PC-9 (cell line): ENCODE results near the gene ALDH9A1.

Experiments
- CTCF ChIP-seq: fragments of 200-600 bp; sonication (generic); conservative IDR thresholded peaks from 2 replicates; pipeline ENCODE4 v1.6.1; 2017; ENCODE audit warnings: mixed run types, antibody characterized with exemption, mild to moderate bottlenecking, moderate library complexity
- EZH2 ChIP-seq: fragments of 200-600 bp; sonication (generic); IDR thresholded peaks from 2 replicates; pipeline ENCODE4 v1.8.0; 2017; ENCODE audit warnings: antibody characterized with exemption, low read depth

DNA sequence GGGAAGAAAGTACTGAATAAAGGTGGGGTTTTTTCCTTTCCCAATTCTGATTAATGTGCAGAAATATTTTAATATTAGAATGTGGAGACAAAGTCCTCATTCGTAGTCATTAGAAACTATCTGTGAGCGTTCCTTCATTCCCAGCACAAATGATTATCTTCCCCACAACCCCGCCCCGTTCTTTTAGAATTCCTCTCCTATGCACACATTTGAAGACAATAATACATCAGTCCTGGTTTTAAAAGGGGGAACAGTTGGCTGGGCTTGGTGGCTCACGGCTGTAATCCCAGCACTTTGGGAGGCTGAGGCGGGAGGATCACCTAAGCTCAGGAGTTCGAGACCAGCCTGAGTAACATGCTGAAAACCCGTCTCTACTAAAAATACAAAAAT, 876 bp downstream of the ALDH9A1 start:
- TF ChIP-seq CTCF, result no peak
- no peak for TF ChIP-seq EZH2
